Coronary artery (tissue), 2 donors: ENCODE data around the gene SPTLC2.
A peak's percentile ranks its signal among the peaks of the same experiment; 100 is the strongest.

ENCODE experiments used
- DNase-seq: peaks from one replicate; pipeline ENCODE4 v3.0.0-alpha.2; 2017; ENCODE audit warnings: low spot score
- H3K27ac ChIP-seq, 2 donors: fragments of 200-600 bp; sonication (generic); one replicate each; pipeline ENCODE4 v1.5.1; 2016 to 2019
- H3K4me3 ChIP-seq: fragments of 200-600 bp; sonication (generic); 2 replicates; pipeline ENCODE4 v1.5.1; 2016; ENCODE audit warnings: mild to moderate bottlenecking, moderate library complexity
- CTCF ChIP-seq: fragments of 200-600 bp; sonication (generic); IDR thresholded peaks from one replicate; pipeline ENCODE4 v1.5.1; 2019; ENCODE audit warnings: antibody characterized with exemption

The SPTLC2 gene

DNA sequence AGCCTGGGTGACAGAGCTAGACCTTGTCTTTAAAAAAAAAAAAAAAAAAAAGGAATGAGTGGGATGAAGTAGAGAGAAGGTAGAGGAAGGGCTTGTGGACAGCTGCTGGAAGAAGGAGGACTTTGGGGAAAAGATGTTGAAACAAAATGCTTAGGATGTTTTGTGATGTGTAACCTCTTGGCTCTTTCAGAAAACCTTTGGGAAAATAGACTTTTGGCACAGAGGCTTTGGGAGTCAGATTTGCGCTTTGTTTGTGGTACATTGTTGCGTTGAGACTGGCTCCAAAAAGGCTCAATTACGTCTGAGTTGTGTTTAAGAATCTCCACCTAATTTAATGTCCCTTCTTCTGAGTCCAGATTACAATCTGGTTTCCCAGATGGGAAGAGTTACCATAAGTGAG lies 32.9 kb upstream of the SPTLC2 start:
- no peak for TF ChIP-seq CTCF
- H3K4me3 ChIP-seq, result no peak overlapping the region
- no peak overlapping the region for H3K27ac ChIP-seq
- no peak for DNase-seq

DNA sequence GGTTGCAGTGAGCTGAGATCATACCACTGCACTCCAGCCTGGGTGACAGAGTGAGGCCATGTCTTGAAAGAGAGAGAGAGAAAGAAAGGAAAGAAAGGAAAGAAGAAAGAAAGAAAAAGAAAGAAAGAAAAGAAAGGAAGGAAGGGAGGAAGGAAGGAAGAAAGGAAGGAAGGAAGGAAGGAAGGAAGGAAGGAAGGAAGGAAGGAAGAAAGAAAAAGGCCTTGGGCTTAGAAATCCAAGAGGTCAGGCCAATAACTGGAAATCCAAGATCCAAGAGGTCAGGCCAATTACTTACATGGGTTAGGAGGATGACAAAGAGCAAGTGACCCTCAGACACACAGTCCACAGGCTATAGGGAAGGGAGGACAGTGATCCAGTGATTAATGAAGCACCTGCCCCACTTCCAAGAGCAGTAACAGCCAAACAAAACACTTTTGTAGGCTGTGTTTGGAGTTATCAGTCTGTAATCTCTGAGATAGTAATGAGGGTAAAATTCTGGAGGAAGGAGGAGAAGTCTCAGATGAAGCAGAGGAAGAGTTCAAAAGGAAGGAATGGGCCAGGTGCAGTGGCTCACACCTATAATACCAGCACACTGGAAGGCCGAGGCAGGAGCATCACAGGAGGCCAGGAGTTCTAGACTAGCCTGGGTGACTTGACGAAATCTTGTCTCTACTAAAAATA lies 32.2 kb upstream of the SPTLC2 start:
- TF ChIP-seq CTCF, result no peak
- no peak overlapping the region for H3K27ac ChIP-seq
- no peak for DNase-seq
- H3K4me3 ChIP-seq, result no peak overlapping the region

GRCh38 chr14:77647853-77648252 lies 31.4 kb upstream of the SPTLC2 start:
- Histone ChIP-seq H3K27ac (no peak overlapping the region), H3K4me3 (no peak overlapping the region)
- no peak for TF ChIP-seq CTCF
- DNase-seq, result no peak

- TF ChIP-seq CTCF, result no peak
- Histone ChIP-seq H3K4me3 (no peak overlapping the region), H3K27ac (no peak overlapping the region)
- no peak for DNase-seq
These were observed 30.5 kb upstream of the SPTLC2 start for GRCh38 chr14:77646907-77647306.

GRCh38 chr14:77645520-77646230 lies 29.2 kb upstream of the SPTLC2 start:
- no peak for DNase-seq

DNA sequence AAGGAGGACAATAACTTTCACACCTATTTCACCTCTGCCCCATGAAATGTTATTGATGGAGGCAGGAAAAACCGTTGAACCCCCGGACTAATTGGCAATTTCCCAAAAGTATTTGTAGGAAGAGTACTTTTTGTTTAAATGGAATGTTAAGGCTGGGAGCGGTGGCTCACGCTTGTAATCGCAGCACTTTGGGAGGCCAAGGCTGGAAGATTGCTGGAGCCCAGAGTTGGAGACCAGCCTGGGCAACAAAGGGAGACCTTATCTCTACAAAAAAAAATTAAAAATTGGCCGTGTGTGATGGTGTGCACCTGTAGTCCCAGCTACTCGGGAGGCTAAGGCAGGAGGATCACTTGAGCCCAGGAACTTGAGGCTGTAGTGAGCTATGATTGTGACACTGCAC lies 26.0 kb upstream of the SPTLC2 start:
- peak overlapping the region; percentile 73 to 83 for H3K27ac ChIP-seq

More at GRCh38 chr14:77645520-77646230, 29.2 kb upstream of the SPTLC2 start:
- H3K4me3 ChIP-seq, result no peak overlapping the region
- TF ChIP-seq CTCF, result no peak
- H3K27ac ChIP-seq, result no peak overlapping the region

More for the DNA sequence above, 26.0 kb upstream of the SPTLC2 start:
- peak overlapping the region; percentile 71 for H3K4me3 ChIP-seq
- TF ChIP-seq CTCF, result no peak
- no peak for DNase-seq
